Measurements from ENCODE around the gene UBAP2L.

DNA sequence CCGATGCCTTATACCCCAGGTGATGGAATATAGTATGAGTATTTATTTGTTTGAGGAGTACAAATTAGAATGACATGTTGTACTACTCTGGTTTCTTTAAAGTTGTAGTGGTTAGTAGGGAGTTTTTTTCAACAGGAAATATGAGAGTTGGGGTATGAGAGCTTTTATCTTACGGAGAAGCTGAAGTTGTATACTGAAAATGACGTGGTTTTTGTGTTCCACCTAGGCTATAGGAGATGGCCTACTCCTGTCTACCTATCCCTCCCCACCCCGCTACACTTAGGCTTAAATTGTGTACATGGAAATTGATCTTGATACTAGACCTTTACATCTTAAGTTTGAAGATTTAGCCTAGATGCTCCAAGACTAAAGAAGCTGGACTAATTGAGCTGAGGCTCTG, 44.8 kb downstream of the UBAP2L start:
- TF ChIP-seq SMARCB1 (IDR thresholded peaks at IDR 0.05; ENCODE audit: insufficient read length, low read depth) (no peak), ZNF263 (CRISPR knock-in tag; IDR thresholded peaks at IDR 0.05; ENCODE audit: borderline replicate concordance) (no peak), SIN3B (IDR thresholded peaks at IDR 0.05; ENCODE audit: low read depth) (no peak), PCBP1 (IDR thresholded peaks at IDR 0.05; ENCODE audit: low read depth, low read length, poor library complexity, severe bottlenecking) (no peak), SMAD3 (CRISPR knock-in tag; conservative IDR thresholded peaks at IDR 0.05) (no peak), ZNF780A (CRISPR knock-in tag; IDR thresholded peaks at IDR 0.05) (no peak), ELK1 (CRISPR knock-in tag; IDR thresholded peaks at IDR 0.05) (no peak), SNRNP70 (optimal IDR thresholded peaks at IDR 0.05; ENCODE audit: low read depth, low read length) (no peak)
